CD4-positive, alpha-beta T cell (primary cell): ENCODE data around the gene LRP1B. TPM values are rescaled to one million over a fixed set of nuclear protein-coding genes. Genes with fewer than 3 reads are reported as not detected.

Experiments used
- ATAC-seq: fragments of 200-7000 bp; cut with Tn5 transposase; one replicate; pipeline ENCODE4 v1.10.0; 2022; ENCODE audit warnings: mild to moderate bottlenecking; ENCODE audit not compliant: poor library complexity
- CTCF ChIA-PET: fragments of 350-600 bp; sonication (Branson Sonifier 250); formaldehyde crosslinking; loops from one replicate; lab custom pipeline; 2021; ENCODE audit warnings: antibody characterized with exemption, inconsistent platforms; lab: Charles Lee
- POLR2A ChIA-PET: fragments of 350-600 bp; sonication (Branson Sonifier 250); formaldehyde crosslinking; loops from one replicate; lab custom pipeline; 2021; ENCODE audit warnings: antibody characterized with exemption, inconsistent platforms; lab: Charles Lee
- DNase-seq, 14 experiments: peaks; one replicate each; pipeline ENCODE4 v3.0.0-alpha.2; 2013 to 2020; ENCODE audit warnings: mixed read lengths in 2 of 14
- H3K27ac ChIP-seq, 2 donors: one replicate each; pipeline versions ENCODE4 v1.5.1 to v1.7.0; 2013; ENCODE audit warnings: low read length in 2 of 2, low read depth in 1 of 2, mild to moderate bottlenecking in 1 of 2
- H3K27me3 ChIP-seq, 2 experiments: 1 replicate in 1 of 2; 2 replicates in 1 of 2; pipeline versions ENCODE4 v1.6.1 to v1.7.0; 2013; ENCODE audit warnings: low read length in 2 of 2, control low read depth in 1 of 2, mild to moderate bottlenecking in 1 of 2, moderate library complexity in 1 of 2; ENCODE audit not compliant: insufficient read depth in 2 of 2, control insufficient read depth in 1 of 2
- H3K36me3 ChIP-seq: one replicate; pipeline ENCODE4 v1.6.1; 2013; ENCODE audit warnings: low read length, control low read depth; ENCODE audit not compliant: insufficient read depth
- H3K4me1 ChIP-seq: one replicate; pipeline ENCODE4 v1.6.1; 2013; ENCODE audit warnings: low read length, control low read depth; ENCODE audit not compliant: insufficient read depth
- H3K4me3 ChIP-seq: one replicate; pipeline ENCODE4 v1.5.1; 2013; ENCODE audit warnings: mild to moderate bottlenecking, low read length, moderate library complexity
- H3K9me3 ChIP-seq, 2 experiments: 1 replicate in 1 of 2; 2 replicates in 1 of 2; pipeline versions ENCODE4 v1.6.1 to v1.7.0; 2013; ENCODE audit warnings: low read length in 2 of 2, mild to moderate bottlenecking in 2 of 2, control low read depth in 1 of 2, moderate library complexity in 1 of 2; ENCODE audit not compliant: control insufficient read depth in 1 of 2, insufficient read depth in 1 of 2
- H3K27ac Mint-ChIP-seq: one replicate; pipeline ENCODE4 v1.8.0; 2020; ENCODE audit warnings: mixed read lengths
- H3K27me3 Mint-ChIP-seq: one replicate; pipeline ENCODE4 v1.8.0; 2021; ENCODE audit warnings: mixed read lengths
- H3K36me3 Mint-ChIP-seq: one replicate; pipeline ENCODE4 v1.8.0; 2021; ENCODE audit warnings: low read depth, mixed read lengths
- H3K4me1 Mint-ChIP-seq: one replicate; pipeline ENCODE4 v1.8.0; 2021; ENCODE audit warnings: low read depth, mixed read lengths
- H3K4me3 Mint-ChIP-seq: one replicate; pipeline ENCODE4 v1.8.0; 2020; ENCODE audit warnings: mild to moderate bottlenecking, mixed read lengths
- H3K9me3 Mint-ChIP-seq: one replicate; pipeline ENCODE4 v1.8.0; 2020; ENCODE audit warnings: mixed read lengths
- CTCF ChIP-seq: fragments of 200-600 bp; IDR thresholded peaks from one replicate; pipeline ENCODE4 v1.8.0; 2022; ENCODE audit warnings: antibody characterized with exemption, mild to moderate bottlenecking
- intact Hi-C, 2 experiments: fragments of 100-400 bp; cut with DNase I in 1 of 2; cut with micrococcal nuclease in 1 of 2; formaldehyde crosslinking; loops; one replicate each; pipeline versions ENCODE4 v1.15.1 to v1.9.0; 2023 to 2025; cut with DNase I, micrococcal nuclease
- total RNA-seq, 174 experiments: library from RNA in 2 of 174; stranded (reverse) in 2 of 174; gene quantifications; one replicate each; pipeline ENCODE4 v1.2.3 and lab custom pipeline; 2021 to 2026

The LRP1B gene
- total RNA-seq, 2 experiments from 2014 or later, result not detected

- H3K9me3 Mint-ChIP-seq, result peaks cover 5% of the 10 kb centered on the region
- Histone ChIP-seq H3K36me3 (no peaks in the 10 kb centered on the region), H3K4me1 (no peaks in the 10 kb centered on the region), H3K9me3 (no peaks in the 10 kb centered on the region), H3K27me3 (no peaks in the 10 kb centered on the region), H3K27ac (no peak overlapping the region), H3K4me3 (no peak overlapping the region)
- no peaks in the 10 kb centered on the region for H3K4me1 Mint-ChIP-seq
- H3K27ac Mint-ChIP-seq, result no peak overlapping the region
- CTCF ChIA-PET, result no interaction called here
- intact Hi-C loops, result no loop called here
- ATAC-seq, result no peak
- no peak for TF ChIP-seq CTCF
- POLR2A ChIA-PET, result no interaction called here
- H3K4me3 Mint-ChIP-seq, result no peak overlapping the region
- H3K36me3 Mint-ChIP-seq, result no peaks in the 10 kb centered on the region
- H3K27me3 Mint-ChIP-seq, result no peaks in the 10 kb centered on the region
- no peak for DNase-seq
Measured at GRCh38 chr2:141941210-141941714, 189.6 kb downstream of the LRP1B start.

- Mint-ChIP-seq H3K27me3 (no peaks in the 10 kb centered on the region), H3K36me3 (no peaks in the 10 kb centered on the region)
- CTCF ChIA-PET, result no interaction called here
Measured at GRCh38 chr2:141940709-141941108, 190.1 kb downstream of the LRP1B start.

GRCh38 chr2:141933226-141933625 lies 197.6 kb downstream of the LRP1B start:
- no peak for ATAC-seq
- no peak for TF ChIP-seq CTCF

More at GRCh38 chr2:141940709-141941108, 190.1 kb downstream of the LRP1B start:
- Histone ChIP-seq H3K4me1 (no peaks in the 10 kb centered on the region), H3K9me3 (no peaks in the 10 kb centered on the region), H3K4me3 (no peak overlapping the region), H3K36me3 (no peaks in the 10 kb centered on the region), H3K27ac (no peak overlapping the region), H3K27me3 (no peaks in the 10 kb centered on the region)
- no peak for DNase-seq
- Mint-ChIP-seq H3K4me1 (no peaks in the 10 kb centered on the region), H3K4me3 (no peak overlapping the region), H3K27ac (no peak overlapping the region), H3K9me3 (peaks cover 5% of the 10 kb centered on the region)
- POLR2A ChIA-PET, result no interaction called here
- no peak for ATAC-seq
- intact Hi-C loops, result no loop called here
- TF ChIP-seq CTCF, result no peak

More at GRCh38 chr2:141933226-141933625, 197.6 kb downstream of the LRP1B start:
- no peaks in the 10 kb centered on the region for H3K36me3 Mint-ChIP-seq
- H3K27ac Mint-ChIP-seq, result no peak overlapping the region
- H3K4me1 Mint-ChIP-seq, result no peaks in the 10 kb centered on the region
- CTCF ChIA-PET, result no interaction called here
- Histone ChIP-seq H3K36me3 (no peaks in the 10 kb centered on the region), H3K9me3 (no peaks in the 10 kb centered on the region), H3K4me3 (no peak overlapping the region), H3K4me1 (no peaks in the 10 kb centered on the region), H3K27me3 (no peaks in the 10 kb centered on the region), H3K27ac (no peak overlapping the region)
- no peak for DNase-seq
- intact Hi-C loops, result no loop called here
- POLR2A ChIA-PET, result no interaction called here
- H3K4me3 Mint-ChIP-seq, result no peak overlapping the region
- peaks cover 3% of the 10 kb centered on the region for H3K9me3 Mint-ChIP-seq
- H3K27me3 Mint-ChIP-seq, result no peaks in the 10 kb centered on the region
